Peyer's patch (tissue), 4 donors: ENCODE data around the gene DEFB129. TPM values are rescaled to one million over a fixed set of nuclear protein-coding genes. Genes with fewer than 3 reads are reported as not detected.

Experiments used
- DNase-seq, 3 donors: peaks; one replicate each; pipeline ENCODE4 v3.0.0-alpha.2; 2017 to 2019
- H3K27ac ChIP-seq, 4 donors: fragments of 200-600 bp; sonication (generic); one replicate each; pipeline ENCODE4 v1.5.1; 2016 to 2019
- H3K27me3 ChIP-seq, 2 donors: fragments of 200-600 bp; sonication (generic); one replicate each; pipeline ENCODE4 v1.5.1; 2019
- H3K36me3 ChIP-seq, 3 donors: fragments of 200-600 bp; sonication (generic); one replicate each; pipeline ENCODE4 v1.5.1; 2016 to 2019
- H3K4me1 ChIP-seq, 4 donors: fragments of 200-600 bp; sonication (generic); one replicate each; pipeline ENCODE4 v1.5.1; 2016 to 2019
- H3K4me3 ChIP-seq, 4 donors: fragments of 200-600 bp; sonication (generic); 1 replicate in 3 of 4; 2 replicates in 1 of 4; pipeline ENCODE4 v1.5.1; 2016 to 2019; ENCODE audit warnings: mild to moderate bottlenecking in 1 of 4
- H3K9me3 ChIP-seq, 4 donors: fragments of 200-600 bp; sonication (generic); one replicate each; pipeline ENCODE4 v1.5.1; 2016 to 2019; ENCODE audit warnings: mild to moderate bottlenecking in 1 of 4
- CTCF ChIP-seq, 6 experiments: fragments of 450-650 bp in 4 of 6; fragments of 200-600 bp in 2 of 6; sonication (generic) in 1 of 6; IDR thresholded peaks; one replicate each; pipeline ENCODE4 v1.5.1; 2017 to 2019; ENCODE audit warnings: antibody characterized with exemption in 6 of 6, mild to moderate bottlenecking in 3 of 6, moderate library complexity in 1 of 6
- POLR2A ChIP-seq, 2 donors: fragments of 450-650 bp; IDR thresholded peaks; one replicate each; pipeline ENCODE4 v1.5.1; 2017; ENCODE audit warnings: antibody characterized with exemption in 2 of 2, mild to moderate bottlenecking in 2 of 2, moderate library complexity in 2 of 2
- total RNA-seq, 4 donors: library from RNA; depleted of rRNA; stranded (reverse); fragments of >200 nt; gene quantifications; one replicate each; pipeline ENCODE4 v1.1.0, GENCODE V29; 2016

DEFB129 gene
- total RNA-seq, 4 donors from 2014 or later: not detected

- Histone ChIP-seq H3K9me3 (no peaks in the 10 kb centered on the region), H3K27me3 (no peaks in the 10 kb centered on the region), H3K27ac (no peak overlapping the region), H3K4me3 (no peak overlapping the region), H3K4me1 (no peaks in the 10 kb centered on the region), H3K36me3 (no peaks in the 10 kb centered on the region)
- peak in 1 of 3 donors; percentile 20 for DNase-seq
- TF ChIP-seq CTCF (IDR thresholded peaks at IDR 0.05) (no peak), POLR2A (IDR thresholded peaks at IDR 0.05) (no peak)
These were observed 31.9 kb downstream of the DEFB129 start for GRCh38 chr20:258963-259362.

GRCh38 chr20:259981-260380 is 32.9 kb downstream of the DEFB129 start:
- TF ChIP-seq CTCF (IDR thresholded peaks at IDR 0.05) (no peak), POLR2A (IDR thresholded peaks at IDR 0.05) (no peak)
- Histone ChIP-seq H3K36me3 (no peaks in the 10 kb centered on the region), H3K4me3 (no peak overlapping the region), H3K27me3 (no peaks in the 10 kb centered on the region), H3K9me3 (no peaks in the 10 kb centered on the region), H3K4me1 (no peaks in the 10 kb centered on the region), H3K27ac (no peak overlapping the region)
- no peak for DNase-seq

- Histone ChIP-seq H3K36me3 (no peaks in the 10 kb centered on the region), H3K9me3 (no peaks in the 10 kb centered on the region), H3K4me1 (no peaks in the 10 kb centered on the region), H3K4me3 (no peak overlapping the region), H3K27me3 (no peaks in the 10 kb centered on the region), H3K27ac (no peak overlapping the region)
- no peak for DNase-seq
- TF ChIP-seq CTCF (IDR thresholded peaks at IDR 0.05): no peak
- TF ChIP-seq POLR2A (IDR thresholded peaks at IDR 0.05): no peak
These were observed 36.6 kb downstream of the DEFB129 start for GRCh38 chr20:263701-264100.

GRCh38 chr20:266596-267562 is 39.8 kb downstream of the DEFB129 start:
- Histone ChIP-seq H3K27me3 (no peaks in the 10 kb centered on the region), H3K4me3 (peak overlapping the region; percentile 36 to 54 (median 49))
- TF ChIP-seq POLR2A (IDR thresholded peaks at IDR 0.05) (no peak), CTCF (IDR thresholded peaks at IDR 0.05) (peak; percentile 84 to 96 (median 88))

GRCh38 chr20:270517-270916 is 43.5 kb downstream of the DEFB129 start:
- TF ChIP-seq POLR2A (IDR thresholded peaks at IDR 0.05) (no peak), CTCF (IDR thresholded peaks at IDR 0.05) (no peak)

More at GRCh38 chr20:266596-267562, 39.8 kb downstream of the DEFB129 start:
- no peaks in the 10 kb centered on the region for H3K36me3 ChIP-seq
- no peak overlapping the region for H3K27ac ChIP-seq
- DNase-seq: peak; percentile 88 to 94 (median 88)
- no peaks in the 10 kb centered on the region for H3K4me1 ChIP-seq
- H3K9me3 ChIP-seq: no peaks in the 10 kb centered on the region

More at GRCh38 chr20:270517-270916, 43.5 kb downstream of the DEFB129 start:
- Histone ChIP-seq H3K27ac (no peak overlapping the region), H3K4me1 (no peaks in the 10 kb centered on the region), H3K27me3 (no peaks in the 10 kb centered on the region), H3K4me3 (no peak overlapping the region), H3K36me3 (peaks cover 0 to 3% (median 0%) of the 10 kb centered on the region in 3 donors), H3K9me3 (no peaks in the 10 kb centered on the region)
- DNase-seq: no peak
